OCI-M2 (cell line): Measurements from ENCODE around the gene ITGBL1.

Source experiments
- DNase-seq: peaks from one replicate; lab custom pipeline; 2025; ENCODE audit not compliant: unreplicated experiment; lab: John Stamatoyannopoulos, UW

The ITGBL1 gene

DNA sequence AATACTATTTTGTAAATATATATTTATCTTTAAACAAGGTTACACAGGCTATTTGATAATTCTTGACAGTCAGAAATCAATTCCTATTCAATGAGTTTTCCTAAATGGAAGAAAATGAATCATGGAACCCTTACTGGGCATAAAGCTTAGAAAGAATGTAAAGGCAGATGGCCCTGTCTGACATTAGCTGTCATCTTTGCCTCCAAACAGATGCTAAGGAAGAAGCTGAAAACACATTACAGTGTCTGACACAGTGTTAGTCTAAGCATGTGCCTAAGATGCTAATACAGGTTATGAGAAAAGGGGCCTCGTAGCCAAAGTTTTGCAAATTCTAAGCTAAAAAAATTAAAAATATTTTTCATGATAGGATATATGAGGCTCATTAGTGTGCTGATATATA is 112.8 kb downstream of the ITGBL1 start:
- DNase-seq: no peak

DNA sequence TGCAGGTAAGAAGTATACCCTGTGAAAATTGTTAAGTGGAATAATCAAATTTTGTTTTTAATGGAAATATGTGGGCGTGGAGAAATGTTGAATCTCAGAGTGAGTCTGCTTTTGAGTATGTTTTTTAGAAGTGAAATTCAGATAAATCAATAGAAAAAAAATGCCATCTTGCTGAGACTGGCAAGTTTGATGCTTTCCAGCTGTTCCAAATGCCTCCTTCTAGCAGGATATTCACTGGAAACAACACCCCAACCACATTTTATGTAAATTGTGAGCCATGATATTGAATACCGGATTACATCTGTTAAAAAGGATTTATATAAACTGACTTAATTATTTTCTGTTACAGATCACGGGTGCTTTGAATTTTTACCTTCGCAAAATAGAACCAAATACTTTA is 115.4 kb downstream of the ITGBL1 start:
- no peak for DNase-seq

DNA sequence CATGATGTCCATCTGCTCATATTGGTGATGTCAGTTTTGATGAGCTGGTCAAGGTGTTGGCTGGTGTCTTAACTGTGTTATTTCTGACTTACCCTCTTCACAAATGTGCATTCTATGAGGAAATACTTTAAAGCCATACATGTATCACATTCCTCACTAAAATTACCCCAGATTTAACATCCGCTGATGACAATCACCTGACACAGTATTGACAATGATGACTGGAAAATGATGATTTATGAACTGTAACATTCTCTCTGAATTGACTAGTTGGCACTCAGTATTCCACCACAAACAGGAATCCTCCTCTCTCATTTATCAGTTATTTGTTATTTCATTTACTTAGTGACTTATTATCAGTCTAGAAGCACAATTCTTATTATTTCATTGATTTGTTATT is 117.3 kb downstream of the ITGBL1 start:
- no peak for DNase-seq

DNA sequence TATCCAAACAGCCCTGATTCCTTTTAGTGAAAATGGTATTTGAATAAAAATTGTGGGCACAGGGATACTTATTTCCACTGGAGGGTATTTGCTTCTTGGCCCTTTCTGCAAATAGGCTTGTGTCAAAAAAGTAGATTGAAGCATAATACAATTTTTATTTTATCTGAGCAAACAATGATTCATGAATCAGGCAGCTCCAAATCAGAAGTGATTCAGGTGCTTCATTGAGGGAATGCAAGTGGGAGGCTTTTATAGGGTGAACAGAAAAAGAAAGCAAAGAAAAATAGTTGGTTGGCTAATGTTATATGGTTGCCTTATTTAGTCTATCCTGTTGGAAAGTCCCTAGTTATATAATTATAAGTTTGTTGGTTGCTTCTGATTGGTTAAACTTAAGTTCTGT is 117.9 kb downstream of the ITGBL1 start:
- no peak for DNase-seq

DNA sequence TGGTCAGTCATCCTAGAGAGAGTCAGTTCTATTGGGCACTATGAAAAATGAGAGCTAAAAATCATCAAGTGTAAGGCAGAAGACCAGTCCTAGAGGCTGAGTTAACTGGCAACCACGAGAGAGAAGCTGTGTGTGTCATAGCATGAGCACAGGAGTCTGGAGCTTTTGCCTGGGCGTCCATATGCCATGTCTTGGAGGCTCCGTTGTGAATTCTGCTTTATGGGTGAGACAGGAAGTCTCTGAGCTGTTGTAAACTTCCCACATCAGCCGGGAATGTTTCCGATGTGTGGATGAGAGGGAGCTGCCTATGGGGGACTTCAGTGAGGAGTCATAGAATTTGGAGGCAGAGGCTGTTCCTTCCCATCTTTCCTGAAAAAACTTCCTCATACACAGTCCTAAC is 120.0 kb downstream of the ITGBL1 start:
- no peak for DNase-seq

DNA sequence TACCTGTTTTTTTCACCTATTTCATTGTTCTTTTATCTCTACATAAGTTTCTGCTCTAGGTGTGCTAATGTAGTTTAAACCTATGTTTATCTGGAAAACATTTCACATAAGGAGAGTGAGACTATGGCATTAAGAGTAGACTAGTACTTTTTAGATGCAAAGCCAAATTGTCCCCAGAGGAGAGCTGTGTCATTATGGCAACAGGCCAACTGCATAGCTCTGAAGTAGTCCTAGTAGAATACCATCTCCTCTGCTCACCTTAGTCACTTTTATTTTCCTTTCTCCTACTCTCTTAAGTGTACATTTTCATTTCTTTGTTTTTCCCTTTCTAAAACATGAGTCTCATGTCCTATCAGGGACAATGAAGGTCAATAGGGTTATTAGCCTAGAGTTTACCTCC is 123.1 kb downstream of the ITGBL1 start:
- no peak for DNase-seq

DNA sequence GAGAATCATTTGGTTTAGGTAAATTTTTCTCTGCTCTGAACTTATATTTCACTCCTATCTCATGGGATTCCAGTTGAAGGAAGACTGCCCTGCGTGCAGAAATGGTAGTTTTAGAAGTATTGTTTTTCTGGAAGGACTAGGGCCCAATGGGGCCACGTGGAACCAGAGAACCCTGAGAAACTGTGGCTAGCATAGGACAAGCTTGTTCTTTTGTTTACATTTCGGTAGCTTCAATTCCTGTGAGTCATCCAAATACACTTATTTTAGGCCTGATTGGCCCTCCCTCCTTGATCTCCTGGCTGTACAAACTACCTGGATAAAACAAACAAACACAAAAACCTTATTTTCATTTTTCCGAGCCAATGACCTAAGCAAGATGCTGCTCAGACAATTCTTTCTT is 124.0 kb downstream of the ITGBL1 start:
- DNase-seq: no peak

DNA sequence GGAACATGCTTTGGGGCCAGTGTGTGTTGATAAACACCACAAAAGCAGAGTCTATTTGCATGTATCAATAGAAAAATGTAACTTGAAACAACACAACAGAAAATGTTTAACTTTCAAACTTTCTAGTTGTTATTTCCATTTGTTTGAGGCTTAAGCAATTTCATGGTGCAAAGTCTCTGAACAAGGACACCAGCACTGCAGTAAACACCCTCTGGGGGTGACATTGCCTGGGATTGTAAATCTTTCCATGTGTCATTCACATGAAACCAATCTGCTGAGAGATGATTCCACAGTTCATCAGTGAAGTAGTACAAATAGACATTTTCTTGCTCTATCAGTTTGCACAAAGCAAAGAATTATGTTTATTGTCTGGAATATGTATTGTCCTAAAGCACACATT is 124.5 kb downstream of the ITGBL1 start:
- DNase-seq: no peak

DNA sequence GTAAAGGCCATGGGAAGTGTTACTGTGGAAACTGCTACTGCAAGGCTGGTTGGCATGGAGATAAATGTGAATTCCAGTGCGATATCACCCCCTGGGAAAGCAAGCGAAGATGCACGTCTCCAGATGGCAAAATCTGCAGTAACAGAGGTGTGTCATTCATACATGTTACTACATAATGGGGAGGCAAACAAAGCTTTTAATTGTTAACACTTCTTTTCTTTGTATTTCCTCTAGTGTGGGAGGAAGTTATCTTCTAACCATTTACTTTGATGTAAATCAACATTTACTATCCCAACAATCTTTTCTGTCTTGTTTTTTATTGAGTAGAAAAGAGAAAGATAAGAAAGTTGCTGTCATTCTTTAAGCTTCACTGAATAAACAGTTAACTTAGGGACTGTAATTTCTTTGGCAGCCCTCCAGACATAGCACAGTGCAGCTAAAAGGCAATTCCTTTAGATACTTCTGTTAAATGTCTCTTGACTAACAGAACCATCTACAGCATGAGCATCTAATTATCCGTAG is 126.9 kb downstream of the ITGBL1 start:
- DNase-seq: no peak

DNA sequence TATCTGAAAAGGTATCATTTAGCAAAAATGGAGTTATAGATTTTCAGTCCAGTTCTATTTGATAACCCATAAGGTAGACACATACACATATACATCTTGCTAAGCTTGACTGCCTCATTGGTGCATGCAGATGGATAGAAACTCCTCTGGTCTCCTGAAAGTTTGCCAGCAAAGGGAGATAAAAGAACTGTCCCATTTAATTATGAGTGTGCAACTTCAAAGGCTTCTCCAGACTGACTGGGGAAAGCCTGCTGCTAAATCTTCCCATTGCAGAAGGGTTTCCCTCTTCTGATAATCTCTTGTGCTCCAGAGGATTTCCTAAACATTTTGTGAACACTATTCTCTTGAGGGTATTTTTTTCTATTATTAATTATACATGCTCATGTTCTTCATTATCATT is 131.9 kb downstream of the ITGBL1 start:
- no peak for DNase-seq

DNA sequence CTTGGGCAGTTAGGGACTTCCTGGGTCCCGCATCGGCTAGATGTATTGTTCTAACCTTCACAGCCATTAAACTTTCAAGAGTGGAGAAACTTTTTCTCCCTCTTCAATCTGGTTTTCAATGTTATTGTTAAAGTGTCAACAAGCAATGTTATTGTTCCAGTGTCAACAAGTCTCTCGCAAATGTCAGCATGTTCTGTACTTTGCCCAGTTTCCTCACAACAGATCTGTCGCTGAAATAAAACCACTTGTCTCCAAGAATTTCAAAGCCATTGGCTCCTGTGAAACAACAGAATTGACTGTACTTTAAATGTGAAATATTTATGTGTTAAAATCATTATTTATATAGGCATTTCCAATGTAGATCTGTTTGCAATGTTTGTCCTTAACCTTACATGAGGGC is 138.0 kb downstream of the ITGBL1 start:
- no peak for DNase-seq

DNA sequence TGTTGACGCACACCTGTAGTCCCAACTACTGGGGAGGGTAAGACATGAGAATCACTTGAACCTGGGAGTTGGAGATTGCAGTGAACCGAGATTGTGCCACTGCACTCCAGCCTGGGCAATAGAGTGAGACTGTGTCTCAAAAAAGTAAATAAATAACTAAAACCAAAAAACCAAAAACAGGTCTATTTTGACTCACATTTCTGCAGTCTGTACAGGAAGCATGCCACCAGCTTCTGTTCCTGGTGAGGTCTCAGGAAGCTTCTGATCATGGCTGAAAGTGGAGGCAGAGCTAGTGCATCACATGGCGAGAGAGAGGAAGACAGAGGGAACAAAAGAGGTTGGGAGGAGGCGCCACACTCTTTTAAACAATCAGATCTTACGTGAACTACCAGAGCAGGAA is 142.5 kb downstream of the ITGBL1 start:
- no peak for DNase-seq

DNA sequence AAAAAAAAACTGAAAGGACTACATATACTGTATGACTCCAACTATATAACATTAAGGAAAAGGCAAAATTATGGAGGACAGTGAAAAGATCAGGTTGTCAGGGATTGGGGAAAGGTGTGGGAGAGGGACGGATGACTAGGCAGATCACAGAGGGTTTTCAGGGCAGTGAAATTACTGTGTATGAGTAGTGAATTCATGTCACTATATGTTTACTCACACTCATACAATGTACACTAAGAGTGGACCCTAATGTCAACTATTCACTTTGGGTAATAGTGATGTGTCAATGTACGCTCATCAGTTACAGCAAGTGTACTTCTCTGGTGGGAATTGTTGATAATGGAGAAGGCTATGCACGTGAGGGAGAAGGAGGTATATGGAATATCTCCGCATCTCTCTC is 144.3 kb downstream of the ITGBL1 start:
- no peak for DNase-seq

DNA sequence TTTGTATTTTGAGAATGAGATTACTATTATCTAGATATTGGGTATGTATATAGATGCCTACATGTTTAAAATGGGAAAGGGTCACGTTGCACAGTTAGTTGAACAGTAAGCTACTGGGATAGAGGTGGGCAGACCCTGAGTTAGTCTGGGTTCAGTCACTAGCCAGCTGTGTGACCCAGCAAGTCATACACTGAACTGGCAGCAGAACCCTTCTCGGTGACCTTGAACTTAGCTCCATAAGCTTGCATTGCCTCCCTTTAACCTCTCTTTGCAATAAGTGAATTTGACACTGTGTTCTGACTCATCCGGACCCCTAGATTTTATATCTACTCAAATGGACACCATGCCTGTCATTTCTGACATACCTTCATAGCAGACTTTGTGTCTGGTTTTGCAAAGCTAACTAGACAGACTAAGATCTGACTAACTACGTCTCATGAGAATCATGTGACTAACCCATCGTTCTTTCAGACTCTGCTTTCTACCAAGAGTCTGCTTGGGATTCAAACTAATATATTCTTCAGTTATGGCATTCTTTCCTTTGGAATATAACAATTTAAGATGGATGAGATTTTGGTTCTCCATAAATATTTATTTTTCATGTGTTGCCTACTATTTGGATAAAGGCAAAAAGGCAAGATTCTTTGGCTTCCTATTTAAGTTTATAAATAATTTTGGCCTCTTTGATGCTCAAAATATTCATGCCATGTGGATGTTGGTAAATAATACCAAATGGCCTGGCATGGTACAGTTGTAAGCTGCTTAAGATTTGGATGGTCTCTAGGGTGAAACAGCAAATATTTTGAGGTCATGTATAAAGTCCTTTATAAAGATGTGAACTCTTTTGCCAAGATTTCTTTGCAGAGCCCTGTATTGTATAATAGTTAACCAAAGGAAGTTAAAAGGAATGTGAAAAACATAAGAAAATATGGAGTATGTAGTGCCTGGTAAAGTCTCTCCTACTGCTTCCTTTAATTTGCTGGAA is 159.3 kb downstream of the ITGBL1 start:
- no peak for DNase-seq

DNA sequence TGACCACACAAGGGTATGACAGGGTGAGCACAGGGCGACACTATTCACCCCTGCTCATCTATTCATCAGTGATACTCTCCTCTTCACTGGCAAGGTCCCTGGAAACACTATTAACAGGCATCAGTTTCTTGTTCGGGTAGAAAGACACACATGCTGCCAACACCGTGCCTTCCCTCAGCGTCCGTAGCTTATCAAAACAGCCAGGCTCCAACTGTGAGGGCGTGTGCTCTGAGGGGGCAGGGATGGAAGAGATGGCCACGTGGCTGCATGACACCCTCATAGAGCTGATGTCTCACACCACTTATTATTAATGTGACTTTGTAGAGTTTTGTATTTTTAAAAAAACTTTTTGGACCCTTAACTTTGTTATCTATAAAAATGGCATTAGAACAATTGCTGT is 160.3 kb downstream of the ITGBL1 start:
- no peak for DNase-seq

DNA sequence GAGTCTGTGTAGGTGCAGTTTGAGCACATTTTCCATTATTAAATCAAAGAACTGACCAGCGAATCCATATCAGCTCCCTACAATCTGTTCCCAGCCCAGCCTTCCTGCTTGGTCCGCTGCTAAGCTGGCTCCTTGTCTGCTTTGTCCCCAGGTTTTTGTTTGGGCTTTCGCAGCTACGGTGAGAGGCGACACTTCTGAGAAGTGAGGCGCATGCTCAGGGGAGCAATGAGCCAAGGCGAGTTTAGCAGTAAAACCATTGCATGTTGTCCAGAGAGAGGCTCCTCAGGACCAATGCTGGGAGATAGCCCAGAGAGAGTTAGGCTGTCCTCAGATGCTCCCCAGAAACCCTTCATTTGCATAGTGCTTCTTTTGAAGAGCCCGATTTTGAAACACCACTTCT is 162.0 kb downstream of the ITGBL1 start:
- DNase-seq: no peak

DNA sequence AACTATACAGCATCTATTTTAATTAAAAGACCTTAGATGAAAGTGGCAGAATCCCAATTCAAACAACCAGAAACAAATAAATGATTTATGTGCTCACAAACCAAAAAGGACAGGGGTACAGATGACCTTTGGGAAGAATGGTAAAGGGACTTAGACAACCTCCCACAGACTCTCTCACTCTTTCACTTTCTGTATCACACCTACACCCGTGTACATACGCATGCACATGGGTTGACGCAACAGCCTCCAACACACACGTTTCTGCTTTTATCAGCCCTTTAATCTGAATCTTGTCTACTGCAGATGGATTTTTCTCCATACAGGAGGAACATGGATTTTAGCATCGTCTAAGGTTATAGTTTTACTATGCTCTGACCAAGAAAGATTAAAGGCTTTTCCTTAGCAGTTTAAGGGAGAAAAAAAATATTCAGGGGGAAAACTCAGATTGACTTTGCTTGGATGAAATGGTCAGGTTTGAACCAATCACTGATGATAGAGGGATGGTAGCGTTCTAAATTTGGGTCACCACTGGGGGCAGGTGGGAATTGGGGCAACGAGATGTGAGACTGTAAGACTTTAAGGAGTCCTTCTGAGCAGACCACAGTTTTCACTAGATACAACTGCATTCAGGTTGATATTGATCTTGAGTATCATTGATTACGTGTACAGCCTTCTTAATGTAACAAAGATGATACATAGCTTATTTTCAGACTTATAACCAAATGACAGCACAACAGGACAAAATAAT is 166.1 kb downstream of the ITGBL1 start:
- DNase-seq: no peak

DNA sequence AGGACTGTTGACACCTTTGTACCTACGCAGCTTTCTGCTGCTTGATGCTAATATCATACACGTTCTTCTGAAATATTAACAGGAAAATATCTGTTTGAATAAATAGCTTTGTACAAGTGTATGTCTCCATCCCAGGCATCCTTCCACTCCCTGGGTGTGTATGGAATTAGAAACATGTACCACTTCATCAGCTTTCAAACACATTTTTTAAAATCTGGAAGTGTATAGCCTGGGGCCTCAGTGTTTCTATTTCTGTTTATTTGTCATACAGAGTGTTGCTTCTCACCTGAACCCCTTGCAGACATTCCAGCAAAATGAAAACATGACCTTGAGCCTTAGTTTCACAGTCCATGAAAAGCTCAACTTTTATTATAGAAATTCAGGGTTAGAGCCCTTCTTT is 168.6 kb downstream of the ITGBL1 start:
- no peak for DNase-seq

DNA sequence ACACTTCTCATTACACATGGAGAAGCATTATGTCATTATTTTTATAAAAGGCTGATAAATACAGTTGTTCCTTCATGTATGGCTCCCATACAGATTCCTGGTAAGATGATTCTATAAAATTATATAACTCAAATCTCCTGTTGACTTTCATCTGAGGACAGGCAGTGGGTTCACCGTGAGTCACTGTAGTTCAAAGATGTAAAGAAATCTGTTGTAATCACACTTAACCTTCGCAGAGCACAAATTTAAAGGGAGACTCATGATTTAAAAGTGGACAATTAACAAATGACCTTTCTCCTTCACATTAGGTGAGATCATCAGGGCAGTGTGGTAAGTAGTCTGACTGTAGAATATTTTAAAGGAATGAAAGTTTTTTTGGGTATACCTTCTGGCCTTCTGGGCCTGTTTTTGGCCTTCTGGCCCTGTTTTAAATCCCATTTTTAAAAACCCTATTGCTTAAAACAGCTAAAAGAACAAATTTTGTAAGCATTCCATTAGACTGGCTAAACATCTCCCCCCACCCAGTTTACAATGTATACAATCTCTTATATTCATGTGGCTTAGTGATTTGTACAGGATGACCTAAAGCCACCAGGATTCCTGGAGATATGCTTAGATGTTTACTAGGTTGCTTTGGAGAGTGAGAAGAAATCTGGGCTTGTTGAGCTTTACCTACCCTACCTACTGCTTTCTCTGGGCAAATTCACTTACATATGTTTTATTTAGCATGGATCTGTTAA is 171.2 kb downstream of the ITGBL1 start:
- no peak for DNase-seq

DNA sequence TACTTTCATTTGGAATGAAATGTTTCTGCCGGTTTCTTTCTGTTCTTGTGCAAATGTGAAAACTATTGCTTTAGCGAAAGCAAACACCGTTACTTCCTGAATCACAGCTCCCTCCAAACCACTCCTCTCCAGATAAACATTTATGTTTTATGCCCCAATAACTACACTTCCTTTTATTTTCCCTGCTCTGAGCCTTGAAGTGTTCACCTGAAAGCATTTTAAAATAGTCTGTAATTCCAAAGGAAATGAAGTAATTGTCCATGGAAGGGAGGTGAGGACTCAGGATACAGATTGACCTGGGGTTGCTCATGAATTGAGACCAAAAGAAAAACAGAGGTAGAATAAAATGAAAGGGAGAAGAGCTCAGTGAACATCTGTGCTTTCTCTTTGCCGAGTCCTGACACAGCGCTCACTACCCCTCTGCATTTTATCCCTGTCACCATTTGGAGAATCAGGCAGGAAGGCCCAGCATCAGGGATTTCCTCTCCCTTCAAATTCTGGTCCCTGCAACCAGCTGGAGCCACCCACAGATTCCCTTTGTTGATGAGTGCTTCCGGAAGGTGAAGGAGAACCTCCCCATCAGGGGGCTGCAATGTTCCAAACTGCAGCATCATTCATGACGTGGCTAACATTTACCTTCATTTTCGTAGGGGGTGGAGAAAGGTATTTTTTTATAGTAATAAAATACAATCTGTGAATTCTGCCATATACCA is 171.9 kb downstream of the ITGBL1 start:
- DNase-seq: no peak

DNA sequence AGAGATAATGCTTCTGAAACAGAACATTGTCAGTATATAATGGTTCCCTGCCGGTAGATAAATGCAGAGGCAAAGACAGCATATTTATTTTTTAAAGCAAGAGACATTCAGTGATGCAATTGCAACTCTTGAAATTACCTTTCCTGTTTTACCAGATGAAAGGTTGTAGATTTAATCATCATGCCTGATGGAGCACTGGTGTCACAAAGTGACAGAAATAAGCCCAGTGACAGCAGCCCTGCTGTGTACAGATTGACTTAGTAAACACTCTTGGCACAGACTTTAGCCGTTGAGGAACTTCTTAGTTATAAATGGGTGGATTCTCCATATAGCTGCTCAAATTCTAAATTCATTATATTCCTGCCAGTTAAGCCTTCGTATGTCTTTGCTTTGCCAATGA is 172.5 kb downstream of the ITGBL1 start:
- no peak for DNase-seq
